Measurements from ENCODE around the gene PI4KA.

DNA sequence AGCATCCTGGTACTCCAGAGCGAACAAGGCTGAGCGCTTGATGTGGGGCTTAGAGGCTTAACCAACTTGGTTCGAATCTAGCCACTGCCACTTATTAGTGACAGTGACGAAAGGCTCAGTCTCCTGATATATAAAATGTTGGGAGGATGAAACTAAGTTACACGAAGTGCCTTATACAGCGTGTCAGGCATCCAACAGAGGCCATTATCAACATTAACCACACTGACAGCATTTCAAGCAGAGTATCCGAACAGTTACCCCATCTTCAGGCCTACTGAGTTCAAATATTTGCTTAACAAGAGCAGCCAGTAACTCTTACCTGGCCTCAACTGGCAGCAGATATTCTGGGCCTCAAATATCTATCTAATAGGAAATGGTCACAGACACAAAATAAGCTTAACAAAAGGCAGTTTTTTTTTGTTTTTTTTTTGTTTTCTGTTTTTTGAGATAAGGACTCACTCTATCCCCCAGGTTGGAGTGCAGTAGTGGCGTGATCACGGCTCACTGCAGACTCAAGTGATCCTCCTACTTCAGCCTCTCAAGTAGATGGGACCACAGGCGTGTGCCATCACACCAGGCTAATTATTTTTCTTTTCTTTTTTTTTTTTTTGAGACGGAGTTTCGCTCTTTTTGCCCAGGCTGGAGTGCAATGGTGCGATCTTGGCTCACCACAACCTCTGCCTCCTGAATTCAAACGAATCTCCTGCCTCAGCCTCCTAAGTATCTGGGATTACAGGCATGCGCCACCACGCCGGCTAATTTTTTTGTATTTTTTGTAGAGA, 81.8 kb downstream of the PI4KA start:
- TF ChIP-seq, protein P1, sequence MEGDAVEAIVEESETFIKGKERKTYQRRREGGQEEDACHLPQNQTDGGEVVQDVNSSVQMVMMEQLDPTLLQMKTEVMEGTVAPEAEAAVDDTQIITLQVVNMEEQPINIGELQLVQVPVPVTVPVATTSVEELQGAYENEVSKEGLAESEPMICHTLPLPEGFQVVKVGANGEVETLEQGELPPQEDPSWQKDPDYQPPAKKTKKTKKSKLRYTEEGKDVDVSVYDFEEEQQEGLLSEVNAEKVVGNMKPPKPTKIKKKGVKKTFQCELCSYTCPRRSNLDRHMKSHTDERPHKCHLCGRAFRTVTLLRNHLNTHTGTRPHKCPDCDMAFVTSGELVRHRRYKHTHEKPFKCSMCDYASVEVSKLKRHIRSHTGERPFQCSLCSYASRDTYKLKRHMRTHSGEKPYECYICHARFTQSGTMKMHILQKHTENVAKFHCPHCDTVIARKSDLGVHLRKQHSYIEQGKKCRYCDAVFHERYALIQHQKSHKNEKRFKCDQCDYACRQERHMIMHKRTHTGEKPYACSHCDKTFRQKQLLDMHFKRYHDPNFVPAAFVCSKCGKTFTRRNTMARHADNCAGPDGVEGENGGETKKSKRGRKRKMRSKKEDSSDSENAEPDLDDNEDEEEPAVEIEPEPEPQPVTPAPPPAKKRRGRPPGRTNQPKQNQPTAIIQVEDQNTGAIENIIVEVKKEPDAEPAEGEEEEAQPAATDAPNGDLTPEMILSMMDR (IDR thresholded peaks at IDR 0.05): no peak
- TF ChIP-seq, protein P2, sequence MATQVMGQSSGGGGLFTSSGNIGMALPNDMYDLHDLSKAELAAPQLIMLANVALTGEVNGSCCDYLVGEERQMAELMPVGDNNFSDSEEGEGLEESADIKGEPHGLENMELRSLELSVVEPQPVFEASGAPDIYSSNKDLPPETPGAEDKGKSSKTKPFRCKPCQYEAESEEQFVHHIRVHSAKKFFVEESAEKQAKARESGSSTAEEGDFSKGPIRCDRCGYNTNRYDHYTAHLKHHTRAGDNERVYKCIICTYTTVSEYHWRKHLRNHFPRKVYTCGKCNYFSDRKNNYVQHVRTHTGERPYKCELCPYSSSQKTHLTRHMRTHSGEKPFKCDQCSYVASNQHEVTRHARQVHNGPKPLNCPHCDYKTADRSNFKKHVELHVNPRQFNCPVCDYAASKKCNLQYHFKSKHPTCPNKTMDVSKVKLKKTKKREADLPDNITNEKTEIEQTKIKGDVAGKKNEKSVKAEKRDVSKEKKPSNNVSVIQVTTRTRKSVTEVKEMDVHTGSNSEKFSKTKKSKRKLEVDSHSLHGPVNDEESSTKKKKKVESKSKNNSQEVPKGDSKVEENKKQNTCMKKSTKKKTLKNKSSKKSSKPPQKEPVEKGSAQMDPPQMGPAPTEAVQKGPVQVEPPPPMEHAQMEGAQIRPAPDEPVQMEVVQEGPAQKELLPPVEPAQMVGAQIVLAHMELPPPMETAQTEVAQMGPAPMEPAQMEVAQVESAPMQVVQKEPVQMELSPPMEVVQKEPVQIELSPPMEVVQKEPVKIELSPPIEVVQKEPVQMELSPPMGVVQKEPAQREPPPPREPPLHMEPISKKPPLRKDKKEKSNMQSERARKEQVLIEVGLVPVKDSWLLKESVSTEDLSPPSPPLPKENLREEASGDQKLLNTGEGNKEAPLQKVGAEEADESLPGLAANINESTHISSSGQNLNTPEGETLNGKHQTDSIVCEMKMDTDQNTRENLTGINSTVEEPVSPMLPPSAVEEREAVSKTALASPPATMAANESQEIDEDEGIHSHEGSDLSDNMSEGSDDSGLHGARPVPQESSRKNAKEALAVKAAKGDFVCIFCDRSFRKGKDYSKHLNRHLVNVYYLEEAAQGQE (IDR thresholded peaks at IDR 0.05; ENCODE audit: insufficient read depth in 1 of 2, low read depth in 2 of 2, low read length in 1 of 2): no peak
- TF ChIP-seq TCF7L2 (IDR thresholded peaks at IDR 0.05; ENCODE audit: low read depth, low read length): no peak
- no peak for TF ChIP-seq SIN3A (IDR thresholded peaks at IDR 0.05; ENCODE audit: borderline replicate concordance, insufficient read depth, low read depth, low read length)
